HL-60 (cell line): ENCODE data around the gene NBDY.

Experiments used
- DNase-seq, 2 experiments: peaks; one replicate each; pipeline ENCODE4 v3.0.0-alpha.2; 2010 to 2020; ENCODE audit warnings: low read depth in 1 of 2, low spot score in 1 of 2
- H3K27ac ChIP-seq: fragments of 250-450 bp; sonication (Bioruptor Pico); replicated peaks from 2 replicates; pipeline ENCODE4 v1.5.1; 2020; ENCODE audit warnings: mild to moderate bottlenecking, moderate library complexity
- H3K27me3 ChIP-seq: fragments of 250-450 bp; sonication (Bioruptor Pico); 2 replicates; pipeline ENCODE4 v1.5.1; 2021; ENCODE audit warnings: mild to moderate bottlenecking, moderate library complexity; ENCODE audit not compliant: insufficient read depth, poor library complexity, severe bottlenecking
- H3K4me3 ChIP-seq: replicated peaks from 2 replicates; pipeline ENCODE4 v1.5.1; 2011; ENCODE audit warnings: mild to moderate bottlenecking, control low read depth, low read length; ENCODE audit not compliant: insufficient read depth
- GABPA ChIP-seq: IDR thresholded peaks from 2 replicates; pipeline ENCODE4 v1.6.1; 2012; ENCODE audit warnings: low read depth
- POLR2AphosphoS5 ChIP-seq: IDR thresholded peaks from 2 replicates; pipeline ENCODE4 v1.6.1; 2012; ENCODE audit warnings: low read depth
- SPI1 ChIP-seq: IDR thresholded peaks from 2 replicates; pipeline ENCODE4 v1.6.1; 2012; ENCODE audit warnings: low read depth, mild to moderate bottlenecking, borderline replicate concordance
- TF ChIP-seq, protein P1 (sequence below): IDR thresholded peaks from one replicate; pipeline ENCODE4 v1.5.1; 2011; ENCODE audit warnings: low read length, control low read depth, inconsistent platforms; ENCODE audit not compliant: insufficient read depth
- TF ChIP-seq, protein P2 (sequence below): IDR thresholded peaks from 2 replicates; pipeline ENCODE4 v1.6.1; 2012; ENCODE audit warnings: low read depth; ENCODE audit not compliant: insufficient replicate concordance

NBDY gene

DNA sequence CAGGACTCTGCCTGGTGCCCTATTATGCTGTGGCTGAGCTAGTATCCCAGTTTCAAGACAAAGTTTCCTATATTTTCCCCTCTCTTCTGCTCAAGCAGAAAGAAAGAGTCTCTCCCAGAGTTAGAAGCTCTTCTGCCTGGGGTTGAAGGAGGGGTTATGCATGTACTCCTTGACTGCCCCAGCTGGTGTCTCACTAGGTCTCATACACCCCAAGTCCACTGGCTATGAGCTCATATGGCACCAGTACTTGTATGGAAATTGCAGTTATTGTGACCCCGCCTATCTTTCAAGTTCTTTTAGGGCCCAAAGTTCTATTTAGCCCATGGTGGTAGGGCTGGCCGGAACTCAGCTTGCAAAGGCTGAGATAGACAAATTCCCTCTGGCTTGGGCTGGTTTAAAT lies 131.8 kb downstream of the NBDY start:
- no peak for DNase-seq
- H3K27ac ChIP-seq = no peak overlapping the region
- TF ChIP-seq GABPA = no peak
- no peak for TF ChIP-seq SPI1
- TF ChIP-seq, protein P1, sequence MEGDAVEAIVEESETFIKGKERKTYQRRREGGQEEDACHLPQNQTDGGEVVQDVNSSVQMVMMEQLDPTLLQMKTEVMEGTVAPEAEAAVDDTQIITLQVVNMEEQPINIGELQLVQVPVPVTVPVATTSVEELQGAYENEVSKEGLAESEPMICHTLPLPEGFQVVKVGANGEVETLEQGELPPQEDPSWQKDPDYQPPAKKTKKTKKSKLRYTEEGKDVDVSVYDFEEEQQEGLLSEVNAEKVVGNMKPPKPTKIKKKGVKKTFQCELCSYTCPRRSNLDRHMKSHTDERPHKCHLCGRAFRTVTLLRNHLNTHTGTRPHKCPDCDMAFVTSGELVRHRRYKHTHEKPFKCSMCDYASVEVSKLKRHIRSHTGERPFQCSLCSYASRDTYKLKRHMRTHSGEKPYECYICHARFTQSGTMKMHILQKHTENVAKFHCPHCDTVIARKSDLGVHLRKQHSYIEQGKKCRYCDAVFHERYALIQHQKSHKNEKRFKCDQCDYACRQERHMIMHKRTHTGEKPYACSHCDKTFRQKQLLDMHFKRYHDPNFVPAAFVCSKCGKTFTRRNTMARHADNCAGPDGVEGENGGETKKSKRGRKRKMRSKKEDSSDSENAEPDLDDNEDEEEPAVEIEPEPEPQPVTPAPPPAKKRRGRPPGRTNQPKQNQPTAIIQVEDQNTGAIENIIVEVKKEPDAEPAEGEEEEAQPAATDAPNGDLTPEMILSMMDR = no peak
- TF ChIP-seq, protein P2, sequence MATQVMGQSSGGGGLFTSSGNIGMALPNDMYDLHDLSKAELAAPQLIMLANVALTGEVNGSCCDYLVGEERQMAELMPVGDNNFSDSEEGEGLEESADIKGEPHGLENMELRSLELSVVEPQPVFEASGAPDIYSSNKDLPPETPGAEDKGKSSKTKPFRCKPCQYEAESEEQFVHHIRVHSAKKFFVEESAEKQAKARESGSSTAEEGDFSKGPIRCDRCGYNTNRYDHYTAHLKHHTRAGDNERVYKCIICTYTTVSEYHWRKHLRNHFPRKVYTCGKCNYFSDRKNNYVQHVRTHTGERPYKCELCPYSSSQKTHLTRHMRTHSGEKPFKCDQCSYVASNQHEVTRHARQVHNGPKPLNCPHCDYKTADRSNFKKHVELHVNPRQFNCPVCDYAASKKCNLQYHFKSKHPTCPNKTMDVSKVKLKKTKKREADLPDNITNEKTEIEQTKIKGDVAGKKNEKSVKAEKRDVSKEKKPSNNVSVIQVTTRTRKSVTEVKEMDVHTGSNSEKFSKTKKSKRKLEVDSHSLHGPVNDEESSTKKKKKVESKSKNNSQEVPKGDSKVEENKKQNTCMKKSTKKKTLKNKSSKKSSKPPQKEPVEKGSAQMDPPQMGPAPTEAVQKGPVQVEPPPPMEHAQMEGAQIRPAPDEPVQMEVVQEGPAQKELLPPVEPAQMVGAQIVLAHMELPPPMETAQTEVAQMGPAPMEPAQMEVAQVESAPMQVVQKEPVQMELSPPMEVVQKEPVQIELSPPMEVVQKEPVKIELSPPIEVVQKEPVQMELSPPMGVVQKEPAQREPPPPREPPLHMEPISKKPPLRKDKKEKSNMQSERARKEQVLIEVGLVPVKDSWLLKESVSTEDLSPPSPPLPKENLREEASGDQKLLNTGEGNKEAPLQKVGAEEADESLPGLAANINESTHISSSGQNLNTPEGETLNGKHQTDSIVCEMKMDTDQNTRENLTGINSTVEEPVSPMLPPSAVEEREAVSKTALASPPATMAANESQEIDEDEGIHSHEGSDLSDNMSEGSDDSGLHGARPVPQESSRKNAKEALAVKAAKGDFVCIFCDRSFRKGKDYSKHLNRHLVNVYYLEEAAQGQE = no peak
- no peak for TF ChIP-seq POLR2AphosphoS5
- no peak overlapping the region for H3K4me3 ChIP-seq
- no peaks in the 10 kb centered on the region for H3K27me3 ChIP-seq
